ENCODE measurements around the gene CST4.
"Not testable (repeated sequence)": the region's sequence is repeated elsewhere in the genome, so short reads cannot be mapped to it uniquely, and the experiment has no call there.

CST4 gene

DNA sequence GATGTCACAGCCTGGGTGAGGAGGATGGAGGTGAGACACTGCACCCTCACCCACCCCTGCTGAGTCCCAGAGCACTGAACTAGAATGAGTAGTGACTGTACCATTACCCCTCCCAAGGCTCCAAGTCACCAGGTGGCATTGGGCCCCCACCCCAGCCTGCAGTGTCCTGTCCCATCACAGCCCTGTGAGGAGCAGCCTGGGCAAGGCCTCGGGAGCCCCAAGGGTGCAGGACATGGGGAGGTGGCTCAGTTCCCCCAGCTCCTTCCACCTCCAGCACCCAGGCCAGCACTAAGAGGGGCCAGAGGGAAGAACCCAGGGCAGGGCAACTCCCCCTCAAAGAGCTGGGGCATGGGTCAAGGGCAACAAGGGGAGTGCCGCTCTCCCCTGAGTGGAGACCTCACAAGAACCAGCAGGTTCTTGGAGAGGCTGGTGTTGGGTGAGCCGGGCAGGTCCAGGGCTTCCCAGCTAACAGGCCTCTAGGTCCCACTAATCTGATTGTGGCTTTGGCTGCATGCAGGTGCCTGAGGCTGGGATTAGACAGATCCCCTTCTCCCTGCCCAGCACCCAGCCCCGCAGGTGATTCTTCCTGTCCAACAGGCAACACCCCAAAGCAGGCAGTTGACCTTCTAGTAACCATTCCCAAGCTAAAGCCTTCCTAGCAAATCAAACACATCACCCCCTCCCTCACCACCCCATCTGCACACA, 2.6 kb downstream of the CST4 start:
- no peak for DNase-seq

DNA sequence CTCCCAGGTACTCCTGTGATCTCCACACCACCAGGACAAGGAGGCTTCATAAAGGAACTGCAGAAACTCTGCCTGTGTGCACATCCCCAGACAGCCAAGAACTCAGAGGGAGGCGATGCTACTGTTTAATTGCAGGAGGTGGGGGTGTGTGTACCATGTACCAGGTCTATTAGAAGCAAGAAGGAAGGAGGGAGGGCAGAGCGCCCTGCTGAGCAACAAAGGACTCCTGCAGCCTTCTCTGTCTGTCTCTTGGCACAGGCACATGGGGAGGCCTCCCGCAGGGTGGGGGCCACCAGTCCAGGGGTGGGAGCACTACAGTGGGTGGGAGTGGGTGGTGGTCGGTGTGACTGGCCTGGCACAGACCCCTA, 3.3 kb downstream of the CST4 start:
- not testable (repeated sequence) for DNase-seq

DNA sequence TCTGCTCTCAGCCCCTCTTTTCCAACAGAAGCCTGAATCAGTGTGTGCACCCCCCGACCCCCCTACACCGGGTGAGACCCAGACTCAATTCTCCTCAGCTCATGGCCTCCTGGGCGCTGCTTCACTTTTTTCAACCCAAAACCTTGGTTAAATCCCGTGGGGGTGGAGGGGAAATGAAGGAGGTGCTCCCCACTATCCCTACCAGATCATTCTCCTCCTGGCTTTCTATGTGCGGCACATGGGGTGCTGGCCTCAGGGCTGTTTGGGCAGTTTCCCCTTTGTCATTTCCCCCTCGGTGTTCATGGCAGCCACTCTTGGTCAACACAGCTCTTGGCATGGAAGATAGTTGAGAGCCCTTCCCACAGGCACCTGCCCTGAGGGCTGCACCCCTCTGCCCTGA, 4.6 kb downstream of the CST4 start:
- DNase-seq, result no peak

- DNase-seq, result no peak
These were observed 5.0 kb downstream of the CST4 start for GRCh38 chr20:23683807-23684206.

DNA sequence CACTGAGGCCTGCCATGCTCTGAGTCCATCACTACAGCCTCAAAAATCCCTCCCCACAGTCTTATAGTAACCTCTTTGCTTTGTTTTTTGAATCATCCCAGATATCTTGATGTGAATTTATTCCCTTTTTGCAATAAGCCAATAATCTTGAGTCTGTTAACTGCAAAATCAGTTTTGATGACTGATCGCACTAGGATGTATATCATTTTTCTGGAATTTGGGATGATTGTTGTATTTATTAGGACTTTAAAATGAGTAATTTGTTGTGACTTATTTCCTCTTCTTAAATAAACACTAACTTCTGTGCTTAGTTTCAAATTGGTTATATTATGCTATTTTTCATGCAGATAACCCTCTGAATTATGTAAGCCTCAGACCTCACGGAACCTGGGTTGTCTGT, 5.6 kb downstream of the CST4 start:
- no peak for DNase-seq

GRCh38 chr20:23680146-23680545, 8.7 kb downstream of the CST4 start:
- no peak for DNase-seq

DNA sequence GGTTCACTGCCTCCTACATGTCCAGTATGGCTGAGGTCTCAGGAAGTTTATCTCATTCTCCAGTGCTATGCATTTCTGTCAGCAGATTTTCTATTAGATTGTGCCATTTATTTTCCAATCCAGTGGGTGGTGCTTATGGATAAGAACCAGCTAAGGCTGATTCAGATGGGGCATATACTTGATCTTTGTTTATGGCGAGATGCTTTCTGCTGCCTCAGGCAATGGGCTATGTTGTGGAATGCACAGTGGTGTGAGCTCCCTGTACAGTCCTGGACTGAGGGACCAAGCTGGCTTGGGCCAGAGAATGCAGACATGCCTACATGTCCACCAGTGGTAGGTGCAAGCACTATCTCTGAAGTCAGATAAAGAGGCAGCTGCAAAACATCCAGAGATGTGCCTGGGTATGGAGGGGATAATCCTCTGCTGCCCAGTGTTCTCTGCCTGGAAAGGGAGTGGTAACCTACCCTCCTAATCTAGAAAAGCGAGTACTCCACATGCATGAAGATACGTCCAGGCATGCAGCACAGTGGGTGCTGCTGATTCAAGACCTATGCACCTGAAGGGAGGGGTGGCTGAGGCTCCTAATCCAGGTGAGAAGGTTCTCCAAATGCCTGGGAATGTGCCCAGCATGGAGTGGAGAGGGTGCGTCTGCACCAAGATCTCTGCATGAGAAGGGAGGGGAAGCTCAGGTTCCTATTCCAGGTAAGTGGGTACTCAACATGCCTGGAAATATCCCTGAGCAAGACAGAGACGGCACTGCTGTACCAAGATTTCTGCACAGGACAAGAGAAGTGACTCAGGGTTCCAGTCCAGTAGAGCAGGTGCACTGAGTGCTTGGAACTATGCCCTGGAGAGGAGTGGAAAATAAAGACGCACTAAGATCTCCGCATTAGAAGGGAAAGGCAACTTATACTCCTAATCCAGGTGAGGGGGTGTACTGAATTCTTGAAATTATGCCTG, 9.4 kb downstream of the CST4 start:
- DNase-seq, result no peak

DNA sequence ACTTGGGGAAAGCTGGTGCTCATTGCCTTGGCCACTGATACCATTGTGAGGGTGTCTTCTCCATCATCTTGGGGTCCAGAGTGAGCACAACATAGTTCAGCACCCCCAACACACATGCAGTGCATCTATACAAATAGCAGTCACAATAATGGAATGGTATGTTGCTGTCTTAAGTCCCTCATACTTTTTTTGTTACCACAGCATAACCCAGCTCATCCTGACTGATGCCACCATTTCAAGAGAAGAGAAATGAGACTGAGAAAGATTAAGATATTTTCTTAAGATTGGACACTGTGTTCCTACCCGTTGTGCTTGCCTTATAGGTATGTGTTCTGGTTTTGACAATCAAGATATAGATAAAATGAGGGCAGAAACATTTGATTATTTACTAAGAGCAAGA, 15.6 kb downstream of the CST4 start:
- no peak for DNase-seq

DNA sequence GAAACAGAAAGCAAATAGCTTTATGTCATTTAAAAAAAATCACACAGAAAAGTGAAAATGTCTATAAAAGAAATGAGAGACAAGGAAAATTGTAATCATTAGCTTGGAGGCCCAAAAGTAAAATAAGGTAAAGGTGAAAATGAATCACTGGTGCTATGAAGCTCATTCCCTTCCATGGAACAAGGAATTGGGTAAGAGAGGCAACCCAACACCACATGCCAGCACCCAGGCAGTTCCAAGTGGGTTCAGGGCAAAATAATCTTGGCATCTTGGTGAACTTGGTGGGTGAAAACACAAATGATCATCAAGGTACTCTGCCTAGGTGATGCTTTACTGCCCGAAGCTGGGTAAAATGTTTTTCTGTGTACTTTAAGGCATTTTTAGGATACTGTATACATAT, 16.7 kb downstream of the CST4 start:
- no peak for DNase-seq

DNA sequence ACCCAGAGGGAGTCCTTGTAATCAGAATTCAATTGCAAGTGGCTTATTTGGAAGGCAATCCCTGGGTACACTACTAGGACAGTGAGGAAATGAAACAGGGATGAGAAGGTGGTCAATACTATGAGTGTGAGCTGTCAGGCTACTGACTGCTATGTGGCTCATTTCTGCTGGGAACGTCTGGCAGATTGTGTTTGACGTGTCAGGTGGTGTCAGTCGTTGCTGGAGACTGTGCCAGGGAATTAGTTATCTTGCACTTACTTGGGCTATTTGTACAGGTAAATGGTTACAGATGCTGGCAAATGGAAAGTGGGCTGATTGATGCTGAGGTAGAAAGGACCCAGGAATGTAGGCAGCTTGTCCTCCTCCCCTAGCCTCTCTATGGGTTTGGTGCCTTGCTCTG, 17.4 kb downstream of the CST4 start:
- DNase-seq, result no peak

- DNase-seq, result no peak
These were observed 18.5 kb downstream of the CST4 start for GRCh38 chr20:23670361-23670760.

- no peak for DNase-seq
These were observed 19.0 kb downstream of the CST4 start for GRCh38 chr20:23669866-23670265.

- DNase-seq, result no peak
These were observed 19.5 kb downstream of the CST4 start for GRCh38 chr20:23669327-23669726.

DNA sequence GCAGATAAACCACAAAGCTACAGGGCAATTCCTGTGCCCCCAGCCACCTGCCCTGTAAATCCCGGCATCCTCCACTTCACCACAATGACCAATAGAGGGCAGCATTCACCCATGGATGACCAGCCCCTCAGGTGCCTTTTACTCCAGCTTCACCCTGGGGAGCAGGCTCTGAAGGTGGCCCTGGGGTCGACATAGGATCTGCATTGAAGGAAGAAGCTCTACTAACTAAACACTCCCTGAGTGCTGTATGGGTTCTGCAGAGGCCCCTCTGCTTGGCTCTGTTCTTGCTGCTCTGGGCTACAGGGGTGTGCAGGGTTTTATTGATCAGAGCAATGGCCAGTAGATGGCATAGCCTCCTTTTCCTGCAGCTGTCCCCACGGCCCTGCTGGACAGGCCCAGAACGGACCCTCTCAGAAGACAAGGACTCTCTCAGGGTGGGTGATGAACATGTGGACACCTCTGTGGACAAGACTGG, 20.3 kb downstream of the CST4 start:
- DNase-seq, result peak; percentile 63 to 77 (median 70)

- DNase-seq, result no peak
These were observed 21.2 kb downstream of the CST4 start for GRCh38 chr20:23667666-23668065.

- no peak for DNase-seq
These were observed 22.1 kb downstream of the CST4 start for GRCh38 chr20:23666698-23667097.

DNA sequence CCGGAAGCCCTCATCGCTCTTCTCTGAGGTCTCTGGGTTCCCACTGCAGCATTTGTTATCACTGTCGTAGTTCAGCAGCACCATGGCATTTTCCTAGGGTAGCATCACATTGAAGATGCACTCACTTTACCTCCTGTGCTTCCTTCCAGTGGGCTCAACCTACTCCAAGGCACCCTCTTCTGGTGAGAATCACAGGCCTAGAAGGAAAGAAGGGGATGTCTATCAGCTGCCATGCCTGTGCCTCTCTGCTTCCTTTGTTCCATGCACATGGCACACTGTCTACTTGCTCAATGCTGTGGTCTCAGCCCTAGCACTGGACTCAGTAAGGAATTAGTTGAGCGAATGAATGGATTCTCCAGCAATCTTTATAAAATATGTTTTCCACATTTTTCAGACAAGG, 22.6 kb downstream of the CST4 start:
- DNase-seq, result no peak

- no peak for DNase-seq
These were observed 23.9 kb downstream of the CST4 start for GRCh38 chr20:23664954-23665353.

DNA sequence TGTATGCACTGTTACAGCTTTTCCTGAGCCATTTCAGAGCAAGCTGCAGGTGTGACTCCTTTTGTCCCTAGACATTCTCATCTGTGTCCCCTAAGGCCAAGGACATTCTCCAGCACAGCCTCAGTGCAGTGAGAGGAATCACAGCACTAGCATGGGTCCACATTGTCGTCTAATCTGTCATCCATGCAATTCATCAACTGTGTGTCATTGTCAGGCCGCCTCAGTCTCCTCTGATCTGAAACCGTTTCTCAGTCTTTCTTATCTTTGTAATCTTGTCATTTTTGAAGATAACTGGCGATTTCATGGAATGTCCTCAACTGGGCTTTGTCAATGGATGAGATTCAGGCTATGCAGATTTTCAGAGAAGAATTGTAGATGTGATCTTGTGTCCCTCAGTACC, 24.8 kb downstream of the CST4 start:
- not testable (repeated sequence) for DNase-seq

GRCh38 chr20:23663180-23663579, 25.7 kb downstream of the CST4 start:
- no peak for DNase-seq

- no peak for DNase-seq
These were observed 26.5 kb downstream of the CST4 start for GRCh38 chr20:23662276-23662870.

DNA sequence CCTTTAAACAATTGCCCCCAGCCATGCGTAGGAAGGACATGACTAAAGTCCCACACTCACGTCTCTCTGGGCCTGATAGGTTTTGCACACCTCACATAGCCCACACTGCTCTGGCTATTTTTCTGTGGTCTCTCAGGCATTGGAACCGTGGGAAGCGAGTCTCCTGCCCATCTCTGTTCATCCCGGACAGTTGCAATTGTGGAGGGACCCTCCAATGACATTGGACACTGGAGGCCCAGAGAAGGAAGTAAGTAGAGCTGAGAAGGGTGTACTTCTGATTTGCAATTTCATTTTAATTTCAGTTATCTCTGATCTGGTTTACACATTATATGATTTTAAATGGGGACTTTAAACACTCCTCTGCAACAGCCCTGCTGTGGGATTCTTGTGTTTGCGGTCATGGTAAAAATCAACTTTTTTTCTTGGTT, 27.8 kb downstream of the CST4 start:
- no peak for DNase-seq

DNA sequence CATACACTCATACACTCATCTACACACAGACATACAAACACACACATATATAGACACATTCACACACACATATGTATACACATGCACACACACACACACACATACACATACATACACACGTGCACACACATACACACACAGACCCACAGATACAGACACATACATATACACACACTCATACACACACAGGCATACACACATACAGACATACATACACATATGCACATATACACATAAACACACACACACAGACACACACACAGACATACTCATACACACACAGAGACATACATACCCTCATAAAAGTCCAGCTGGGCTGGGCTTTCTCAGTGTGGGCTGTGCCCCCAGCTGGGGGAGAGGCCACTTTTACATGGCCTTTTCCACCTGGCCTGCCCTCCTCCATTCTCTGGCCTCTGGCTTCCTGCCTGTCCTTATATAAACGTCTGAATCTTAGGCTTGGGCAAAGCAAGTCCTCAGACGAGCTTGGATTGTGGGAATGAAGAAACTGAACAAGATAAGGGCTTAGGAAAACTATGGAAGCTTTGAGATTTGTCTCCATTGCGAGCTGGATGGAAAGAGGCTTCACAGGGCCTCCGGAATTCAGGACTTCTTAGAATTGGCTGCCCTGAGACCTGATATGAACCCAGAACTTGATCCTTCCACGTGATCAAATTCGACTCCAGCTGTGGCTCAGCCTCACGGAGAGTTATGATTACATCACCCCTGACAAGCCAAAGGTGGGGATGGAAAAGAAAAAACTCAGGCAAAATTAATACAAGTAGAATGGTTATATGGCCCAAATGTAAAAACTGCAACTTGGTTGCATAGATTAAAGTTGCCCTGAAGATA, 28.6 kb downstream of the CST4 start:
- no peak for DNase-seq
